Transverse colon (tissue), 3 donors: ENCODE measurements around the gene PHF20.

Experiments
- CTCF ChIP-seq, 5 experiments: fragments of 200-600 bp in 3 of 5; fragments of 450-650 bp in 2 of 5; sonication (generic) in 3 of 5; IDR thresholded peaks; 1 replicate in 2 of 5; 2 replicates in 3 of 5; pipeline ENCODE4 v1.5.1; 2016 to 2017; ENCODE audit warnings: antibody characterized with exemption in 5 of 5, inconsistent platforms in 3 of 5, mild to moderate bottlenecking in 2 of 5, moderate library complexity in 1 of 5
- POLR2A ChIP-seq: fragments of 450-650 bp; IDR thresholded peaks from one replicate; pipeline ENCODE4 v1.6.1; 2016; ENCODE audit warnings: antibody characterized with exemption, mild to moderate bottlenecking, moderate library complexity

- peak; percentile 52 to 65 (median 53) for TF ChIP-seq CTCF (IDR thresholded peaks at IDR 0.05)
- TF ChIP-seq POLR2A = no peak
These were observed 112.1 kb downstream of the PHF20 start for GRCh38 chr20:35883778-35884540.
